ENCODE results near the gene TECPR1. TPM values are rescaled to one million over a fixed set of nuclear protein-coding genes. Genes with fewer than 3 reads are reported as not detected.

The TECPR1 gene
- total RNA-seq, 1 experiment from 2014 or later: 26.4 TPM

DNA sequence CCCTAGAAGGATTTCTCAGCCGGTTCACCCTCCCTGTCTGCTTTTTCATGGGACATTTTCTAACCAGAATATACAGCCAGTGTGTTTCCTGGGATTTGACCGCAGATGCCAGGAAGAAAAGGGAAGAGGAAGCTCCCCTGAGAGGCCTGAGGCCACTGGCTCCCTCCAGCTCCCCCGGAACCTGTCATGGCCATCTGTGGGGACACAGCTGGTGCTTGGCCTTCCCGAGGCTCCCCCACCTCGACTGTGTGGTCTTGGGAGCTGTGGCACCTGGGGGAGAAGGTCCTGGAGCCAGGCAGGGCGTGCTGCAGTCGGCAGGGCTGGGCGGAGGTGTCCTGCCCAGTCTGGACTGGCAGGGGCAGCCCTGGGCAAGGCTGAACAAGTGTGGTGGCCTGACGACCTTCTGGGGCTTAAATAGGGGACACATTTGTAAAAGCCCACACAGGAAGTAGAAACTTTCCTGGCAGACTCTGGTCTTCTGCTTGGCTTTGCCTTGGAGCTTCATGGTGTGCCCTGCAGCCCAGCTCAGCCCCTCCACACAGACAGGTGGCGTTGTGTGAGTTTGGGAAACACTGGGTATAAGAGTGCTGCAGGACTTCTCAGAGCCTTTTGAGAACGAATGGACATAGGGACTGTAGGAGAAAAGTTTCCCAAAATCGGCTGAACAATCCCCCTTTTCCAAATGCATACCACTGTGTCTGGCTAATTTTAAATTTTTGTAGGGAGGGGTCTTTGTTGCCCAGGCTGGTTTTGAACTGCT is 36.2 kb upstream of the TECPR1 start:
- Histone ChIP-seq H3K4me3 (ENCODE audit: low read depth, low read length) (no peak overlapping the region), H3K27me3 (replicated peaks; ENCODE audit: control insufficient read depth, insufficient read depth, low read length) (no peaks in the 10 kb centered on the region), H3K36me3 (ENCODE audit: control insufficient read depth, insufficient read depth, low read length) (peaks cover 4% of the 10 kb centered on the region; the same call in 1 of the 2 replicates), H3K4me1 (peaks cover 48% of the 10 kb centered on the region), H3K9me3 (no peaks in the 10 kb centered on the region)
- CTCF ChIA-PET: interaction anchor here (0.6 to 0.8 kb wide), 2 partner anchors 17 to 113 kb away, joined by 3 read pairs; partner anchors contain the start of gene BAIAP2L1
- Mint-ChIP-seq H3K36me3 (ENCODE audit: insufficient read depth, unreplicated experiment) (peaks cover 91% of the 10 kb centered on the region), H3K4me1 (ENCODE audit: low read depth, unreplicated experiment) (peaks cover 19% of the 10 kb centered on the region), H3K9me3 (ENCODE audit: unreplicated experiment) (no peaks in the 10 kb centered on the region), H3K4me3 (ENCODE audit: unreplicated experiment) (no peak overlapping the region), H3K27me3 (ENCODE audit: insufficient read depth, unreplicated experiment) (no peaks in the 10 kb centered on the region), H3K27ac (ENCODE audit: unreplicated experiment) (peak overlapping the region; percentile 81)
- no TSS peak for BruUV-seq (replicated peaks)
- no peak for DNase-seq
- POLR2A ChIA-PET: interaction anchor here (0.6 kb wide), 1 partner anchor 34 kb away, joined by 3 read pairs; no protein-coding TSS in a partner anchor
- intact Hi-C loops (cut with micrococcal nuclease; ENCODE audit: unreplicated experiment): no loop called here
- TF ChIP-seq CTCF (IDR thresholded peaks at IDR 0.05; ENCODE audit: insufficient read depth in 1 of 2, low read depth in 1 of 2, low read length in 1 of 2, severe bottlenecking in 1 of 2, unreplicated experiment in 1 of 2): no peak

DNA sequence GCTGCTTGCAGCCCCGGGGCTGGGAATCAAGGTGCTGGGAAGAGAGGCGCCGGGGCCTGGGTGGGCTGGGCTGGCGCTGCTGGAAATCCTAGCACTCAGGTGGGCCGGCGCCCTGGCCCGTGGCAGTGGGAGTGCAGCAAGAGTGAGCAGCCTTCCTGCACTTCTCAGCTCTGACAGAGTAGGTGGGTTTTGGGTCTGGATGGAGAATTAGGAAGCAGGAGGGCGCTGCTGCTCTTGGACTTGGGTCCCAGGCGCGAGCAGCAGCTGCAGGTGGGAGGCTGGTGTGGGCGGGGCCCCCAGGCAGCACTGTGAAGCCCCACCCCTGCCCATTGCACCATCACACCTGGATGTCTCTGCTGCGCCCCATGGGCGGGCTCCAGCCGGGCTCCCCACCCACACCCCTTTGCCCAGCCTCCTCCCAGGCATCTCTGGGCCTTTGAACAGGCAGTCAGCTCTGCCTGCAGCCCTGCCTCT is 35.5 kb upstream of the TECPR1 start:
- CTCF ChIA-PET: interaction anchor here (0.6 to 0.8 kb wide), 2 partner anchors 17 to 114 kb away, joined by 3 read pairs; partner anchors contain the start of gene BAIAP2L1
- Histone ChIP-seq H3K9me3 (no peaks in the 10 kb centered on the region), H3K36me3 (ENCODE audit: control insufficient read depth, insufficient read depth, low read length) (peaks cover 6% of the 10 kb centered on the region), H3K4me1 (peaks cover 55% of the 10 kb centered on the region), H3K27me3 (replicated peaks; ENCODE audit: control insufficient read depth, insufficient read depth, low read length) (no peaks in the 10 kb centered on the region), H3K4me3 (ENCODE audit: low read depth, low read length) (no peak overlapping the region)
- no TSS peak for BruUV-seq (replicated peaks)
- intact Hi-C loops (cut with micrococcal nuclease; ENCODE audit: unreplicated experiment): no loop called here
- TF ChIP-seq CTCF (IDR thresholded peaks at IDR 0.05; ENCODE audit: insufficient read depth in 1 of 2, low read depth in 1 of 2, low read length in 1 of 2, severe bottlenecking in 1 of 2, unreplicated experiment in 1 of 2): no peak
- POLR2A ChIA-PET: interaction anchor here (0.6 kb wide), 1 partner anchor 33 kb away, joined by 3 read pairs; no protein-coding TSS in a partner anchor
- Mint-ChIP-seq H3K9me3 (ENCODE audit: unreplicated experiment) (no peaks in the 10 kb centered on the region), H3K4me1 (ENCODE audit: low read depth, unreplicated experiment) (peaks cover 27% of the 10 kb centered on the region), H3K4me3 (ENCODE audit: unreplicated experiment) (peak overlapping the region; percentile 32), H3K27me3 (ENCODE audit: insufficient read depth, unreplicated experiment) (no peaks in the 10 kb centered on the region), H3K36me3 (ENCODE audit: insufficient read depth, unreplicated experiment) (peaks cover 91% of the 10 kb centered on the region), H3K27ac (ENCODE audit: unreplicated experiment) (peak overlapping the region; percentile 81)
- peak; percentile 74 to 77 for DNase-seq

DNA sequence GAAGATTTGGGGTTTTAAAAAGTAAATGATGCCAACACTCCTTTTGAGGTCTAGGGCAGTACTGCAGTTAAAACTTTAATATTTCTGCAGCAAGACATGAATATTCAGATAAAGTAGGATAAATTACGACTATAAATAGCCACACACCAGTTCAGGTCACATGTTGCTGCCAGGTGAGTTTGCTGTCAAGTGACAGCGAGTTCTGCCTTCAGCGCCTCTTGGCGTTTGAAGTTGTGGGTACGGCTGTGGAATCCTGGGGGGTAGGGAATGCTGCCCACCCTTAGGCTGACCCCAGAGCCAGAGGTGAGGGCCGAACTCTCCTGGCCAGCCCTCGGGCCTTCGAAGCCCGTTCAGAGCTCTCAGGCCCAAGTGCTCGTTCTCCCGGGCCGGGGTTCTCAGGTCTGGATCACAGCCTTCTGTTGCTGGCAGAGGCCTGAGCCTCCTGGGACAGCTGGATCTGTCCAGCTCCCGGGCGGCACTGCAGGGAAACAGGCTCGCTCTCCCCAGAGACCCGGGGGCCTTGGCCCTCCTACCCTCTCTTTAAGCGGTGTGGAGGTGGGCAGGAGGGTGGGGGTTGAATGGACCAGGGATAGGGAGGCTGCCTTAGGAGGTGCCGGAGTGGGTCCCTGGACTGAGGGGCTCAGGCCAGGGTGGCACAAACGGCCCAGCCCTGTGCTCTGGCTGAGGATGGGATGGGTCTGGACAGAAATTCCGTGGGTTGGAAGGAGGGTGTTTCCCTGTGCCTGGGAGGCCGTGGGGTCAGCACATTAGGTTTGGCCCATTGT is 34.9 kb upstream of the TECPR1 start:
- intact Hi-C loops (cut with micrococcal nuclease; ENCODE audit: unreplicated experiment): no loop called here
- peak overlapping the region; percentile 47 for H3K4me3 Mint-ChIP-seq (ENCODE audit: unreplicated experiment)
- Histone ChIP-seq H3K36me3 (ENCODE audit: control insufficient read depth, insufficient read depth, low read length) (peaks cover 6% of the 10 kb centered on the region), H3K9me3 (no peaks in the 10 kb centered on the region), H3K4me3 (ENCODE audit: low read depth, low read length) (no peak overlapping the region), H3K27me3 (replicated peaks; ENCODE audit: control insufficient read depth, insufficient read depth, low read length) (no peaks in the 10 kb centered on the region), H3K4me1 (peaks cover 55% of the 10 kb centered on the region)
- no peak for TF ChIP-seq CTCF (IDR thresholded peaks at IDR 0.05; ENCODE audit: insufficient read depth in 1 of 2, low read depth in 1 of 2, low read length in 1 of 2, severe bottlenecking in 1 of 2, unreplicated experiment in 1 of 2)
- peaks cover 89% of the 10 kb centered on the region for H3K36me3 Mint-ChIP-seq (ENCODE audit: insufficient read depth, unreplicated experiment)
- H3K27ac Mint-ChIP-seq (ENCODE audit: unreplicated experiment): peak overlapping the region; percentile 87
- H3K4me1 Mint-ChIP-seq (ENCODE audit: low read depth, unreplicated experiment): peaks cover 30% of the 10 kb centered on the region
- ChIA-PET POLR2A (no interaction called here), CTCF (no interaction called here)
- no peaks in the 10 kb centered on the region for H3K9me3 Mint-ChIP-seq (ENCODE audit: unreplicated experiment)
- BruUV-seq (replicated peaks): no TSS peak
- no peak for DNase-seq
- no peaks in the 10 kb centered on the region for H3K27me3 Mint-ChIP-seq (ENCODE audit: insufficient read depth, unreplicated experiment)
